Endothelial cell of umbilical vein (primary cell): ENCODE results near the gene HLA-F.

Source experiments
- TF ChIP-seq, protein P1 (sequence below), 2 donors: IDR thresholded peaks; 1 replicate in 1 of 2; 2 replicates in 1 of 2; pipeline ENCODE4 v1.5.1; 2011; ENCODE audit warnings: low read length in 2 of 2, mild to moderate bottlenecking in 2 of 2, moderate library complexity in 2 of 2, control low read depth in 1 of 2, inconsistent platforms in 1 of 2, low read depth in 1 of 2; ENCODE audit not compliant: insufficient read depth in 1 of 2; ENCODE audit errors: extremely low read depth in 1 of 2
- TF ChIP-seq, protein P2 (sequence below): IDR thresholded peaks from 2 replicates; pipeline ENCODE4 v1.6.1; 2011; ENCODE audit not compliant: insufficient read depth, insufficient read length

GRCh38 chr6:29758761-29759160 lies 35.5 kb downstream of the HLA-F start:
- TF ChIP-seq, protein P1, sequence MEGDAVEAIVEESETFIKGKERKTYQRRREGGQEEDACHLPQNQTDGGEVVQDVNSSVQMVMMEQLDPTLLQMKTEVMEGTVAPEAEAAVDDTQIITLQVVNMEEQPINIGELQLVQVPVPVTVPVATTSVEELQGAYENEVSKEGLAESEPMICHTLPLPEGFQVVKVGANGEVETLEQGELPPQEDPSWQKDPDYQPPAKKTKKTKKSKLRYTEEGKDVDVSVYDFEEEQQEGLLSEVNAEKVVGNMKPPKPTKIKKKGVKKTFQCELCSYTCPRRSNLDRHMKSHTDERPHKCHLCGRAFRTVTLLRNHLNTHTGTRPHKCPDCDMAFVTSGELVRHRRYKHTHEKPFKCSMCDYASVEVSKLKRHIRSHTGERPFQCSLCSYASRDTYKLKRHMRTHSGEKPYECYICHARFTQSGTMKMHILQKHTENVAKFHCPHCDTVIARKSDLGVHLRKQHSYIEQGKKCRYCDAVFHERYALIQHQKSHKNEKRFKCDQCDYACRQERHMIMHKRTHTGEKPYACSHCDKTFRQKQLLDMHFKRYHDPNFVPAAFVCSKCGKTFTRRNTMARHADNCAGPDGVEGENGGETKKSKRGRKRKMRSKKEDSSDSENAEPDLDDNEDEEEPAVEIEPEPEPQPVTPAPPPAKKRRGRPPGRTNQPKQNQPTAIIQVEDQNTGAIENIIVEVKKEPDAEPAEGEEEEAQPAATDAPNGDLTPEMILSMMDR (IDR thresholded peaks at IDR 0.05; ENCODE audit: extremely low read depth in 1 of 2, insufficient read depth in 1 of 2, low read depth in 1 of 2, low read length in 2 of 2): no peak
- TF ChIP-seq, protein P2, sequence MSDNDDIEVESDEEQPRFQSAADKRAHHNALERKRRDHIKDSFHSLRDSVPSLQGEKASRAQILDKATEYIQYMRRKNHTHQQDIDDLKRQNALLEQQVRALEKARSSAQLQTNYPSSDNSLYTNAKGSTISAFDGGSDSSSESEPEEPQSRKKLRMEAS: no peak
